Activated CD4-positive, CD25-positive, alpha-beta regulatory T cell treated with anti-CD3 and anti-CD28 coated beads, Interleukin-2, amount 50 U/mL, for 16 hours (primary cell): ENCODE results near the gene ARRDC3.
"Not testable (repeated sequence)": the region's sequence is repeated elsewhere in the genome, so short reads cannot be mapped to it uniquely, and the experiment has no call there.

Source experiments
- DNase-seq: peaks from one replicate; pipeline ENCODE4 v3.0.0-alpha.2; 2020; ENCODE audit warnings: low read depth, low spot score

ARRDC3 gene

GRCh38 chr5:91359962-91360609, 23.0 kb downstream of the ARRDC3 start:
- DNase-seq, result no peak

GRCh38 chr5:91357806-91358205, 25.3 kb downstream of the ARRDC3 start:
- DNase-seq, result no peak

GRCh38 chr5:91357012-91357634, 26.0 kb downstream of the ARRDC3 start:
- no peak for DNase-seq

GRCh38 chr5:91354867-91355266, 28.2 kb downstream of the ARRDC3 start:
- not testable (repeated sequence) for DNase-seq

- DNase-seq, result no peak
Observed at GRCh38 chr5:91352831-91353695, 30.1 kb downstream of the ARRDC3 start.

GRCh38 chr5:91345461-91345860, 37.7 kb downstream of the ARRDC3 start:
- DNase-seq, result no peak

GRCh38 chr5:91344661-91345200, 38.4 kb downstream of the ARRDC3 start:
- DNase-seq, result not testable (repeated sequence)

GRCh38 chr5:91343916-91344315, 39.2 kb downstream of the ARRDC3 start:
- no peak for DNase-seq

GRCh38 chr5:91342931-91343330, 40.2 kb downstream of the ARRDC3 start:
- not testable (repeated sequence) for DNase-seq

GRCh38 chr5:91341154-91341553, 42.0 kb downstream of the ARRDC3 start:
- DNase-seq, result no peak

- no peak for DNase-seq
Observed at GRCh38 chr5:91340532-91340931, 42.6 kb downstream of the ARRDC3 start.

GRCh38 chr5:91339063-91339705, 43.9 kb downstream of the ARRDC3 start:
- DNase-seq, result no peak

GRCh38 chr5:91332267-91333045, 50.7 kb downstream of the ARRDC3 start:
- DNase-seq, result no peak

- no peak for DNase-seq
Observed at GRCh38 chr5:91331705-91332104, 51.4 kb downstream of the ARRDC3 start.

GRCh38 chr5:91329283-91329682, 53.8 kb downstream of the ARRDC3 start:
- DNase-seq, result no peak

- no peak for DNase-seq
Observed at GRCh38 chr5:91328743-91329142, 54.4 kb downstream of the ARRDC3 start.

- not testable (repeated sequence) for DNase-seq
Observed at GRCh38 chr5:91322981-91323380, 60.1 kb downstream of the ARRDC3 start.

GRCh38 chr5:91319667-91320066, 63.5 kb downstream of the ARRDC3 start:
- DNase-seq, result no peak

GRCh38 chr5:91318724-91319123, 64.4 kb downstream of the ARRDC3 start:
- DNase-seq, result no peak
